MM.1S (cell line): ENCODE results near the gene GTF2IRD1.
"Not testable (repeated sequence)": the region's sequence is repeated elsewhere in the genome, so short reads cannot be mapped to it uniquely, and the experiment has no call there.

Experiments used
- CTCF ChIP-seq: fragments of 300-600 bp; sonication (generic); IDR thresholded peaks from 2 replicates; pipeline ENCODE4 v1.5.1; 2016; ENCODE audit warnings: antibody characterized with exemption, low read length, mixed read lengths
- EZH2 ChIP-seq: fragments of 300-600 bp; sonication (generic); optimal IDR thresholded peaks from 2 replicates; pipeline ENCODE3; 2017; ENCODE audit warnings: low read depth, mild to moderate bottlenecking, antibody characterized with exemption, low read length, mixed read lengths

DNA sequence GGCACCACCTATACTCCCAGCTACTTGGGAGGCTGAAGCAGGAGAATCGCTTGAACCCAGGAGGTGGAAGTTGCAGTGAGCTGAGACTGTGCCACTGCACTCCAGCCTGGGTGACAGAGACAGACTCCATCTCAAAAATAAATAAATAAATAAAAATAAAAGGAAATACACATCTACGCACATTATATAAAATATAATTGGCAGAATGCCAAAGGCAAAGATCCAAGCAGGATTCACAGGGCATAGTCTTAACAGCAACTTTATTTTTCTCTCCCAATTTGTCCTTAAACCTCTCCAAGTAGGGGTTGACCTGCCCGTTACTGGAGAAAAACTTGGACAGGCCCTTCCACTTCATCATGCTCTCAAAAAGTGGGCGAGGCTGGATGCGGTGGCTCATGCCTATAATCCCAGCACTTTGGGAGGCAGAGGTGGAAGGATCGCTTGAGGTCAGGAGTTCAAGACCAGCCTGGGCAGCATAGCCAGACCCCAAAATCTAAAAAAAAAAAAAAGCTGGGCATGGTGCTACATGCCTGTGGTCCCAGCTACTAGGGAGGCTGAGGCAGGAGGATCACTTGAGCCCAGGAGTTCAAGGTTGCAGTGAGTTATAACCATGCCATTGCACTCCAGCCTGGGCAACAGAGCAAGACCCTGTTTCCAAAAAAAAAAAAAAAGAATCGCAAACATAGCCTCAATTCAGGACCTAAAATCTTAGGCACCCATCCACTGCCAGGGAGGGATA lies 38.9 kb upstream of the GTF2IRD1 start:
- TF ChIP-seq CTCF, EZH2: not testable (repeated sequence)
